PFSK-1 (cell line): Measurements from ENCODE around the gene MRPL33.

Experiments
- FOXP2 ChIP-seq: optimal IDR thresholded peaks from 2 replicates; pipeline ENCODE3; 2011; ENCODE audit warnings: borderline replicate concordance, control low read depth, inconsistent platforms; ENCODE audit not compliant: insufficient read depth; ENCODE audit errors: extremely low read length, extremely low read depth
- SIN3A ChIP-seq: IDR thresholded peaks from 2 replicates; pipeline ENCODE4 v1.6.1; 2012; ENCODE audit warnings: mild to moderate bottlenecking, low read length, moderate library complexity, borderline replicate concordance; ENCODE audit not compliant: insufficient read depth

DNA sequence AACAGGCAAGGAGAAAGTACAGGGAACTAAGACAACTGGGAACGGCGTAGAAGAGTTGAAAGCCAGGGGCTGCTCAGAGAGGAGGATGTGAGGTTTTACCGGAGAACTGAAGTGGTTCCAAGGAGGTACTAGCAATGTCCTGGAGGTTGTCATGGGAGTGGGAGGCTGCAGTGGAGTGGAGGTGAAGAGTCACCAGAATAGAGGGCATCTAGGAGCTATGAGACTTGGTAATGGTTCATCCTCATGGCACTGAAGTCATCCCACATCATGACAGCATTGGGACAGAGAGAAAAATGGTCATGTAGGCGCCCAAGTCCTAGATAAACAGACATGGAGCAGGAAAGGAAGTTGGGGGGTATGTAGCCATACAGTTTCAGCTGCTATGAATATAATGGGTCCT, 26.3 kb downstream of the MRPL33 start:
- TF ChIP-seq FOXP2 (no peak), SIN3A (no peak)
